Neural progenitor cell (in vitro differentiated cells): ENCODE results near the gene ZNF324.

Experiments used
- EZH2 ChIP-seq: fragments of 200-600 bp; sonication (generic); IDR thresholded peaks from 2 replicates; pipeline ENCODE4 v1.6.1; 2017; ENCODE audit warnings: antibody characterized with exemption, mild to moderate bottlenecking, moderate library complexity
- TF ChIP-seq, protein P1 (sequence below): fragments of 200-600 bp; sonication (generic); IDR thresholded peaks from 2 replicates; pipeline ENCODE4 v1.5.1; 2017; ENCODE audit warnings: antibody characterized with exemption, mild to moderate bottlenecking

DNA sequence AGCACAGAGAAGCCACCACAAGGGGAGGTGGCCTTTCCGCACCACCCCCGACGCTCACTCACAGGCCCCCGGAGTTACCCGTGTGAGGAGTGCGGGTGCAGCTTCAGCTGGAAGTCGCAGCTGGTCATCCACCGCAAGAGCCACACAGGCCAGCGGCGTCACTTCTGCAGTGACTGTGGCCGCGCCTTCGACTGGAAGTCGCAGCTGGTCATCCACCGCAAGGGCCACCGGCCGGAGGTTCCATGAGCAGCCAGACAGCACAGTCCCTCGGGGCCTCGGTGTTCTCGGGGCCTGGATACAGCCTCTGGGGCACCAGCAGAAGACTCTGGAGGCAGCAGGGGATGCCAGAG is 13.6 kb downstream of the ZNF324 start:
- TF ChIP-seq, protein P1, sequence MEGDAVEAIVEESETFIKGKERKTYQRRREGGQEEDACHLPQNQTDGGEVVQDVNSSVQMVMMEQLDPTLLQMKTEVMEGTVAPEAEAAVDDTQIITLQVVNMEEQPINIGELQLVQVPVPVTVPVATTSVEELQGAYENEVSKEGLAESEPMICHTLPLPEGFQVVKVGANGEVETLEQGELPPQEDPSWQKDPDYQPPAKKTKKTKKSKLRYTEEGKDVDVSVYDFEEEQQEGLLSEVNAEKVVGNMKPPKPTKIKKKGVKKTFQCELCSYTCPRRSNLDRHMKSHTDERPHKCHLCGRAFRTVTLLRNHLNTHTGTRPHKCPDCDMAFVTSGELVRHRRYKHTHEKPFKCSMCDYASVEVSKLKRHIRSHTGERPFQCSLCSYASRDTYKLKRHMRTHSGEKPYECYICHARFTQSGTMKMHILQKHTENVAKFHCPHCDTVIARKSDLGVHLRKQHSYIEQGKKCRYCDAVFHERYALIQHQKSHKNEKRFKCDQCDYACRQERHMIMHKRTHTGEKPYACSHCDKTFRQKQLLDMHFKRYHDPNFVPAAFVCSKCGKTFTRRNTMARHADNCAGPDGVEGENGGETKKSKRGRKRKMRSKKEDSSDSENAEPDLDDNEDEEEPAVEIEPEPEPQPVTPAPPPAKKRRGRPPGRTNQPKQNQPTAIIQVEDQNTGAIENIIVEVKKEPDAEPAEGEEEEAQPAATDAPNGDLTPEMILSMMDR = no peak
- no peak for TF ChIP-seq EZH2
